ENCODE data around the gene RER1.

The RER1 gene

DNA sequence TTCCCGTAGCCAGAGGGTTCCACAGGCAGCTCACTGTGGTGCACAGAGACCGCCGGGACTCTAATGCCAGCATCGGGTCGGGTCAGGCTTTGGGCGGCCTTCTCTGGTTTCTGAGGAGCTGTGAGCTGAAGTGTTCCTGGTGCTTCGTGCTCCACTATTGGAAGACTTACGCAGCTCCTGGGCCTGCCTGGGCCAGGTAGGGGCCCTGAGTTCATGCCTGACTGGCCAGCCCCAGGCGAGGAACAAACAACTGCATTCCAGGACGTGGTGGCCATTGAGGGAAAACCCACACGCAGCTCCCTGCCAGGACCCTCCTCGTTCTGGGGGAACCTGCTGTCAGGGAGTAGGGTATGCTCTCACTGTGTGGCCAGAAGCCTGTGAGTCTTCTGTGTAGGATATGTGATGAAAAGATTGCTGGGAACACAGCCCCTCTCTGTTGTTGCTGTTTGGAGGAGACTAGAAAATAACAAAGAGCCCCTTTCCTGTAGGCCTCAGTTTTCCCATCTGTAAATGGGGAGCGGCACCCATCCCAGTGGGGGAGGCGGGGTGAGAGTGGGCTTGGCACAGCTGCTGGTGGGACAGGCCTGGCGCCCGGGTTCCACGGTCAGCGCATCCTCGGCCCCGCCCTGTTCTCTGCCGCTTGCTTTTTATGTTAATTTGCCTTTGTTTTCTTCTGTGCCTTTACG is 8.4 kb downstream of the RER1 start:
- Histone ChIP-seq H3K36me3 (ENCODE audit: low read length) (no peaks in the 10 kb centered on the region), H3F3A (ENCODE audit: insufficient read depth) (no peaks in the 10 kb centered on the region), H3K4me2 (ENCODE audit: low read depth, low read length, poor library complexity, severe bottlenecking) (no peak overlapping the region), H3K9ac (ENCODE audit: low read length) (no peak overlapping the region), H3K79me2 (ENCODE audit: insufficient read depth, low read length) (no peaks in the 10 kb centered on the region), H3K27ac (ENCODE audit: low read depth, low read length) (no peak overlapping the region), H2AFZ (ENCODE audit: low read depth, low read length, severe bottlenecking) (no peak overlapping the region), H3K9me3 (ENCODE audit: insufficient read depth, low read length) (no peaks in the 10 kb centered on the region), H4K20me1 (ENCODE audit: low read depth, low read length) (no peaks in the 10 kb centered on the region), H3K27me3 (ENCODE audit: low read length) (no peaks in the 10 kb centered on the region), H3K9me2 (replicated peaks; ENCODE audit: insufficient read depth, low read length) (no peaks in the 10 kb centered on the region), H3K4me3 (ENCODE audit: insufficient read depth, low read length, poor library complexity, severe bottlenecking) (no peak overlapping the region)
- TF ChIP-seq EZH2phosphoT487 (conservative IDR thresholded peaks at IDR 0.05; ENCODE audit: low read length), result no peak
- TF ChIP-seq, protein P1, sequence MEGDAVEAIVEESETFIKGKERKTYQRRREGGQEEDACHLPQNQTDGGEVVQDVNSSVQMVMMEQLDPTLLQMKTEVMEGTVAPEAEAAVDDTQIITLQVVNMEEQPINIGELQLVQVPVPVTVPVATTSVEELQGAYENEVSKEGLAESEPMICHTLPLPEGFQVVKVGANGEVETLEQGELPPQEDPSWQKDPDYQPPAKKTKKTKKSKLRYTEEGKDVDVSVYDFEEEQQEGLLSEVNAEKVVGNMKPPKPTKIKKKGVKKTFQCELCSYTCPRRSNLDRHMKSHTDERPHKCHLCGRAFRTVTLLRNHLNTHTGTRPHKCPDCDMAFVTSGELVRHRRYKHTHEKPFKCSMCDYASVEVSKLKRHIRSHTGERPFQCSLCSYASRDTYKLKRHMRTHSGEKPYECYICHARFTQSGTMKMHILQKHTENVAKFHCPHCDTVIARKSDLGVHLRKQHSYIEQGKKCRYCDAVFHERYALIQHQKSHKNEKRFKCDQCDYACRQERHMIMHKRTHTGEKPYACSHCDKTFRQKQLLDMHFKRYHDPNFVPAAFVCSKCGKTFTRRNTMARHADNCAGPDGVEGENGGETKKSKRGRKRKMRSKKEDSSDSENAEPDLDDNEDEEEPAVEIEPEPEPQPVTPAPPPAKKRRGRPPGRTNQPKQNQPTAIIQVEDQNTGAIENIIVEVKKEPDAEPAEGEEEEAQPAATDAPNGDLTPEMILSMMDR (IDR thresholded peaks at IDR 0.05; ENCODE audit: insufficient read depth, low read length, poor library complexity, severe bottlenecking), result no peak

DNA sequence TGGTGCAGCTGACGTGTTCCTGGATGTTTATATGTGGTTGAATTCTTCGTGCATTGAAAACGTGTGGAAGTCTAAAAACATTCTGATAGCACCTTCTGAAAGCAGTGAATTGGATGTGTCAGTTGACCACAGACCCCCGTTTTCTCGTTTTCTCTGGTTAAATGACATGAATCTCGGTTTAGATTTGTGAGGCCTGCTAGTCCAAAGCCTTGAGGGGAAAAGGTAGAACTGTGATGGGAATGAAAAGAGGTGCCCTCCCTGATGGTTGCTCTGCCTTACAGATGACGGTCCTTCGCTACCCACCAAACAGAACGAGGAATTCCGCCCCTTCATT is 8.9 kb downstream of the RER1 start:
- H3K79me2 ChIP-seq (ENCODE audit: insufficient read depth, low read length), result no peaks in the 10 kb centered on the region
- H3F3A ChIP-seq (ENCODE audit: insufficient read depth), result no peaks in the 10 kb centered on the region
- no peaks in the 10 kb centered on the region for H3K9me2 ChIP-seq (replicated peaks; ENCODE audit: insufficient read depth, low read length)
- no peak overlapping the region for H3K4me2 ChIP-seq (ENCODE audit: low read depth, low read length, poor library complexity, severe bottlenecking)
- no peaks in the 10 kb centered on the region for H3K27me3 ChIP-seq (ENCODE audit: low read length)
- no peak for TF ChIP-seq EZH2phosphoT487 (conservative IDR thresholded peaks at IDR 0.05; ENCODE audit: low read length)
- TF ChIP-seq, protein P1 (IDR thresholded peaks at IDR 0.05; ENCODE audit: insufficient read depth, low read length, poor library complexity, severe bottlenecking), result no peak
- H3K9me3 ChIP-seq (ENCODE audit: insufficient read depth, low read length), result no peaks in the 10 kb centered on the region
- H3K4me3 ChIP-seq (ENCODE audit: insufficient read depth, low read length, poor library complexity, severe bottlenecking), result no peak overlapping the region
- no peaks in the 10 kb centered on the region for H3K36me3 ChIP-seq (ENCODE audit: low read length)
- H2AFZ ChIP-seq (ENCODE audit: low read depth, low read length, severe bottlenecking), result no peak overlapping the region
- H3K9ac ChIP-seq (ENCODE audit: low read length), result no peak overlapping the region
- H4K20me1 ChIP-seq (ENCODE audit: low read depth, low read length), result no peaks in the 10 kb centered on the region
- no peak overlapping the region for H3K27ac ChIP-seq (ENCODE audit: low read depth, low read length)

DNA sequence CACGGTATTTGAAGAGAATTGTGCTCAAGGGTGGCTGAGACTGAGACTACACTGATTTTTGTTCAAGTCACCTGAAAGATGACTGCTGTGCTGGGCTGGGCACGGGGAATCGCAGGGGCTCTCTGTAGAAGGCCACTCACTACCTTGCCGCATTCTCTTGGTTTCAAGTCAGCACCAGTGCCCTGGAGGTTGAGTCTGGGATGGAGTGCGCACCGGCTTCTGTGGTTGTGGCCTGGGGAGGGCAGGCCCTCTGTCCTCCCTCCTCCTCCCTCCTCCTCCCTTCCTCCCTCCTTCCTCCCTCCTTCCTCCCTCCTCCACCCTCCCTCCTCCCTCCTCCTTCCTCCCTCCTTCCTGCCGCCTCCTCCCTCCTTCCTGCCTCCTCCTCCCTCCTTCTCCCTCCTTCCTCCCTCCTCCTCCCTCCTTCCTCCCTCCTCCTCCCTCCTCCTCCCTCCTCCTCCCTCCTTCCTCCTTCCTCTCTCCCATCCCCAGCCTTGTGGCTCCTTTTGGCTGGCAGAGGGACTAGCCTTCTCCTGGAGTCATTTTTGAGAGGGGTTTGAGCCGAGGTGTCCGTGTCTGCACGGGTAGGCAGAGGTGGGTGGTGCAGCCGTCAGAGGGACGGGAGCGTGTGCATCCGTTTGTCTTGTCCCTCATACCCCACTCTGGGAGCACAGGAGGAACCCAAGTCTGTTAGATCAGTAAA is 9.5 kb downstream of the RER1 start:
- Histone ChIP-seq H3K27ac (ENCODE audit: low read depth, low read length) (no peak overlapping the region), H3K9me3 (ENCODE audit: insufficient read depth, low read length) (no peaks in the 10 kb centered on the region), H4K20me1 (ENCODE audit: low read depth, low read length) (no peaks in the 10 kb centered on the region), H3K36me3 (ENCODE audit: low read length) (no peaks in the 10 kb centered on the region), H3K9me2 (replicated peaks; ENCODE audit: insufficient read depth, low read length) (no peaks in the 10 kb centered on the region), H3K79me2 (ENCODE audit: insufficient read depth, low read length) (no peaks in the 10 kb centered on the region), H3F3A (ENCODE audit: insufficient read depth) (no peaks in the 10 kb centered on the region), H2AFZ (ENCODE audit: low read depth, low read length, severe bottlenecking) (no peak overlapping the region), H3K4me2 (ENCODE audit: low read depth, low read length, poor library complexity, severe bottlenecking) (no peak overlapping the region), H3K9ac (ENCODE audit: low read length) (no peak overlapping the region), H3K4me3 (ENCODE audit: insufficient read depth, low read length, poor library complexity, severe bottlenecking) (no peak overlapping the region), H3K27me3 (ENCODE audit: low read length) (no peaks in the 10 kb centered on the region)
- TF ChIP-seq EZH2phosphoT487 (conservative IDR thresholded peaks at IDR 0.05; ENCODE audit: low read length), result no peak
- TF ChIP-seq, protein P1 (IDR thresholded peaks at IDR 0.05; ENCODE audit: insufficient read depth, low read length, poor library complexity, severe bottlenecking), result no peak

Measured in SU-DHL-6 (cell line).